Spleen (tissue), 11 donors: Measurements from ENCODE around the gene HNRNPA3. TPM values are rescaled to one million over a fixed set of nuclear protein-coding genes. Genes with fewer than 3 reads are reported as not detected.
"Not testable (repeated sequence)": the region's sequence is repeated elsewhere in the genome, so short reads cannot be mapped to it uniquely, and the experiment has no call there.

Experiments
- DNase-seq: peaks from one replicate; pipeline ENCODE4 v3.0.0-alpha.2; 2020
- H3K27ac ChIP-seq, 8 donors: fragments of 200-600 bp; sonication (generic) in 7 of 8; 1 replicate in 4 of 8; 2 replicates in 4 of 8; pipeline versions ENCODE4 v1.5.0 to v1.8.0; 2016 to 2021; ENCODE audit warnings: inconsistent platforms in 4 of 8, mild to moderate bottlenecking in 4 of 8, moderate library complexity in 1 of 8
- H3K27me3 ChIP-seq, 7 donors: fragments of 200-600 bp; sonication (generic) in 6 of 7; replicated peaks in 1 of 7; 1 replicate in 4 of 7; 2 replicates in 3 of 7; pipeline versions ENCODE4 v1.5.0 to v1.8.0; 2016 to 2021; ENCODE audit warnings: inconsistent platforms in 3 of 7, mild to moderate bottlenecking in 1 of 7
- H3K36me3 ChIP-seq, 6 donors: fragments of 200-600 bp; sonication (generic) in 5 of 6; 1 replicate in 4 of 6; 2 replicates in 2 of 6; pipeline versions ENCODE4 v1.5.0 to v1.8.0; 2016 to 2021; ENCODE audit warnings: inconsistent platforms in 2 of 6
- H3K4me1 ChIP-seq, 6 donors: fragments of 200-600 bp; sonication (generic) in 5 of 6; 1 replicate in 3 of 6; 2 replicates in 3 of 6; pipeline versions ENCODE4 v1.5.0 to v1.8.0; 2016 to 2021; ENCODE audit warnings: inconsistent platforms in 3 of 6
- H3K4me3 ChIP-seq, 8 donors: fragments of 200-600 bp; sonication (generic) in 7 of 8; 1 replicate in 4 of 8; 2 replicates in 4 of 8; pipeline versions ENCODE4 v1.5.0 to v1.8.0; 2016 to 2021; ENCODE audit warnings: inconsistent platforms in 4 of 8, mild to moderate bottlenecking in 4 of 8, moderate library complexity in 2 of 8
- H3K9me3 ChIP-seq, 8 donors: fragments of 200-600 bp; sonication (generic) in 7 of 8; 1 replicate in 4 of 8; 2 replicates in 4 of 8; pipeline versions ENCODE4 v1.5.0 to v1.8.0; 2016 to 2021; ENCODE audit warnings: inconsistent platforms in 4 of 8
- POLR2A ChIP-seq, 3 donors: fragments of 450-650 bp; IDR thresholded peaks; one replicate each; pipeline ENCODE4 v1.5.1; 2017; ENCODE audit warnings: antibody characterized with exemption in 3 of 3, mild to moderate bottlenecking in 1 of 3
- POLR2AphosphoS5 ChIP-seq, 3 donors: sonication (generic); formaldehyde crosslinking; IDR thresholded peaks; one replicate each; pipeline ENCODE4 v1.5.1; 2017; ENCODE audit warnings: antibody characterized with exemption in 3 of 3
- WGBS, 5 donors: extraction: QIAGEN DNeasy Blood & Tissue Kit in 3 of 5; methylation state at CpG; one replicate each; pipeline versions ENCODE4 v1.1.5 to v1.1.7; 2013 to 2018; 5-methylcytosine and 5-hydroxymethylcytosine counted together
- intact Hi-C: fragments of 100-400 bp; cut with DNase I; formaldehyde crosslinking; loops from one replicate; pipeline ENCODE4 v1.15.0; 2023; ENCODE audit warnings: low total_unique reads
- polyA plus RNA-seq, 3 donors: library from polyadenylated mRNA; stranded (reverse); fragments of 200-250 nt; gene quantifications; one replicate each; pipeline ENCODE4 v1.2.1, GENCODE V29; 2013
- total RNA-seq, 7 donors: library from RNA; depleted of rRNA in 3 of 7; stranded (reverse); fragments of >200 nt in 3 of 7; fragmentation: NEBNext Ultra II Directional in 4 of 7; extraction: Animal tissue kit (Norgen Biotek cat#: 25700) in 4 of 7; gene quantifications; one replicate each; pipeline versions ENCODE4 v1.1.0 to v1.2.1, GENCODE V29; 2016 to 2021
- TF ChIP-seq, protein P1 (sequence below), 11 experiments: fragments of 200-600 bp in 7 of 11; fragments of 450-650 bp in 4 of 11; sonication (generic) in 4 of 11; IDR thresholded peaks in 8 of 11; conservative IDR thresholded peaks in 3 of 11; 1 replicate in 7 of 11; 2 replicates in 4 of 11; pipeline versions ENCODE4 v1.4.0 to v1.8.0; 2016 to 2021; ENCODE audit warnings: antibody characterized with exemption in 11 of 11, inconsistent platforms in 4 of 11, mild to moderate bottlenecking in 1 of 11
- donor health status: healthy with polysubstance abuse.
- donor health status: DM: no; HTN: no; CAD: no; lungs with moderate emphysema.
- donor health status: DM: no; HTN: no; CAD: no.
- donor health status: Bipolar disorder and iron deficiency.
- donor health status: healthy.
- donor health status: DM: no; HTN: no; CAD: no.
- donor health status: DM: yes; HTN: yes; CAD: no.

HNRNPA3 gene
- total and polyA plus RNA-seq, 10 donors: 79.8 to 213 (median 158) TPM

DNA sequence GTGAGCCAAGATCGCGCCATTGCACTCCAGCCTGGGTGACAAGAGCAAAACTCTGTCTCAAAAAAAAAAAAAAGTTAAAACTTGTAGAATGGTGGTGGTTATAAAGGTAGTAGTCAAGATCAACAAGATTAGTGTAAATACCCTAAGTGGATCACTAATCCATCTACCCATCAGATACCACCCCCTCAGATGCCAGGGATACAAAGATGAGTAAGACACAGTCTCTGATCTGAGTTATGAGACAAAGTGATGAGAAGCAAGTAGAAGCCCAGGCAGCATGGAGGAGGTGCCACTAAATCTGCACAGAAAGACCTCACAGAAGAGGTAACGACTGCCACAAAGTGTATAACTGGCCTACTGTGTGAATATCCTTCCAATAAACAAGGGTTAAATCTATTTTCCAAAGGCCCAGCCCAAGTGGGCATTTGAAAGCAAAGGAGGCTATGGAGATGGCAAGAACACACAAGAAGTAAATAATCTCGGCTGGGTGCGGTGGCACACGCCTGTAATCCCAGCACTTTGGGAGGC, 31.7 kb downstream of the HNRNPA3 start:
- H3K27ac ChIP-seq: peak overlapping the region in 4 of 8 donors; percentile 86 to 92 (median 88)
- intact Hi-C loops: no loop called here
- no peak overlapping the region for H3K4me3 ChIP-seq
- TF ChIP-seq, protein P1, sequence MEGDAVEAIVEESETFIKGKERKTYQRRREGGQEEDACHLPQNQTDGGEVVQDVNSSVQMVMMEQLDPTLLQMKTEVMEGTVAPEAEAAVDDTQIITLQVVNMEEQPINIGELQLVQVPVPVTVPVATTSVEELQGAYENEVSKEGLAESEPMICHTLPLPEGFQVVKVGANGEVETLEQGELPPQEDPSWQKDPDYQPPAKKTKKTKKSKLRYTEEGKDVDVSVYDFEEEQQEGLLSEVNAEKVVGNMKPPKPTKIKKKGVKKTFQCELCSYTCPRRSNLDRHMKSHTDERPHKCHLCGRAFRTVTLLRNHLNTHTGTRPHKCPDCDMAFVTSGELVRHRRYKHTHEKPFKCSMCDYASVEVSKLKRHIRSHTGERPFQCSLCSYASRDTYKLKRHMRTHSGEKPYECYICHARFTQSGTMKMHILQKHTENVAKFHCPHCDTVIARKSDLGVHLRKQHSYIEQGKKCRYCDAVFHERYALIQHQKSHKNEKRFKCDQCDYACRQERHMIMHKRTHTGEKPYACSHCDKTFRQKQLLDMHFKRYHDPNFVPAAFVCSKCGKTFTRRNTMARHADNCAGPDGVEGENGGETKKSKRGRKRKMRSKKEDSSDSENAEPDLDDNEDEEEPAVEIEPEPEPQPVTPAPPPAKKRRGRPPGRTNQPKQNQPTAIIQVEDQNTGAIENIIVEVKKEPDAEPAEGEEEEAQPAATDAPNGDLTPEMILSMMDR (IDR thresholded peaks at IDR 0.05 in 8 of 11, conservative IDR thresholded peaks at IDR 0.05 in 3 of 11): no peak
- TF ChIP-seq POLR2A (IDR thresholded peaks at IDR 0.05) (no peak), POLR2AphosphoS5 (IDR thresholded peaks at IDR 0.05) (no peak)
- H3K4me1 ChIP-seq: peaks cover 52 to 100% (median 96%) of the 10 kb centered on the region in 6 donors
- H3K36me3 ChIP-seq: peaks cover 0 to 17% (median 0%) of the 10 kb centered on the region in 6 donors
- 94 to 98% (median 95%) methylated on average over 6 of the region's 6 CpGs for WGBS, 5 donors
- no peak for DNase-seq
- no peaks in the 10 kb centered on the region for H3K9me3 ChIP-seq
- no peaks in the 10 kb centered on the region for H3K27me3 ChIP-seq

GRCh38 chr2:177245010-177245422, 32.4 kb downstream of the HNRNPA3 start:
- Histone ChIP-seq H3K36me3 (peaks cover 0 to 17% (median 0%) of the 10 kb centered on the region in 6 donors), H3K4me1 (peaks cover 45 to 100% (median 96%) of the 10 kb centered on the region in 6 donors), H3K27ac (peak overlapping the region in 6 of 8 donors; percentile 38 to 92 (median 87)), H3K4me3 (no peak overlapping the region), H3K27me3 (no peaks in the 10 kb centered on the region), H3K9me3 (no peaks in the 10 kb centered on the region)
- WGBS, 5 donors: 56 to 75% (median 60%) methylated on average over 4 of the region's 4 CpGs
- DNase-seq: no peak
- intact Hi-C loops: no loop called here
- TF ChIP-seq, protein P1 (IDR thresholded peaks at IDR 0.05 in 8 of 11, conservative IDR thresholded peaks at IDR 0.05 in 3 of 11): no peak
- peak in 1 of 3 donors; percentile 27 for TF ChIP-seq POLR2AphosphoS5 (IDR thresholded peaks at IDR 0.05)

DNA sequence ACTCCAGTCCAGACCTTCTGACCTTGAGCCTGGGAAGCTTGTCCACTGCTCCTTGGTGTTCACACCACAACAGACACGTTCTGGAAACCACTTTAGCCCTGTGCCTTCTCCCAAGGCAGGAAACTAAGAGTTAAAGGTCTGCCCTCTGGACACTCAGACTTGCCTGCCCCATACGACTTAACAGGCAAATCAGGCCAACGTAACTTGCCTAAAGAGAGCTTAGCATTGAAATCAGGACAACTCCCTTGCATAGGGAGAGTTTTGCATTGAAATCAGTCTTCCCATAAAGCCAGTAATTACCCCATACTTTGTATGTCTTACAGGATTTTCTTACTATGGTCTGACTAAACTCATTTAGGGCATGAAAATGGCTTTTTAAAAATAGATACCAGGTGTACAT, 33.4 kb downstream of the HNRNPA3 start:
- TF ChIP-seq, protein P1 (IDR thresholded peaks at IDR 0.05 in 8 of 11, conservative IDR thresholded peaks at IDR 0.05 in 3 of 11): no peak
- no peak for TF ChIP-seq POLR2A (IDR thresholded peaks at IDR 0.05)
- TF ChIP-seq POLR2AphosphoS5 (IDR thresholded peaks at IDR 0.05): peak in 1 of 3 donors; percentile 6
- Histone ChIP-seq H3K9me3 (no peaks in the 10 kb centered on the region), H3K27ac (peak overlapping the region in 6 of 8 donors; percentile 38 to 92 (median 87)), H3K4me1 (peaks cover 35 to 100% (median 94%) of the 10 kb centered on the region in 6 donors), H3K4me3 (no peak overlapping the region), H3K36me3 (peaks cover 0 to 17% (median 0%) of the 10 kb centered on the region in 6 donors), H3K27me3 (no peaks in the 10 kb centered on the region)
- DNase-seq: no peak
- intact Hi-C loops: no loop called here
- 47 to 62% (median 56%) methylated on average over 3 of the region's 3 CpGs for WGBS, 5 donors

GRCh38 chr2:177246523-177247030, 34.0 kb downstream of the HNRNPA3 start:
- H3K9me3 ChIP-seq, H3K27me3 ChIP-seq, DNase-seq, intact Hi-C loops, H3K4me3 ChIP-seq: not testable (repeated sequence)
- WGBS, 5 donors: 91 to 98% (median 94%) methylated on average over 2 of the region's 2 CpGs
- peaks cover 30 to 100% (median 94%) of the 10 kb centered on the region in 6 donors for H3K4me1 ChIP-seq
- peak overlapping the region in 6 of 8 donors; percentile 38 to 92 (median 87) for H3K27ac ChIP-seq
- H3K36me3 ChIP-seq: peaks cover 0 to 17% (median 0%) of the 10 kb centered on the region in 6 donors
